ENCODE measurements around the gene VWA5B1. TPM values are rescaled to one million over a fixed set of nuclear protein-coding genes. Genes with fewer than 3 reads are reported as not detected.

Gene VWA5B1
- total and polyA plus RNA-seq, 2 donors (not counting 3 experiments of a cell fraction or from before 2014, with no cell fraction given): not detected

DNA sequence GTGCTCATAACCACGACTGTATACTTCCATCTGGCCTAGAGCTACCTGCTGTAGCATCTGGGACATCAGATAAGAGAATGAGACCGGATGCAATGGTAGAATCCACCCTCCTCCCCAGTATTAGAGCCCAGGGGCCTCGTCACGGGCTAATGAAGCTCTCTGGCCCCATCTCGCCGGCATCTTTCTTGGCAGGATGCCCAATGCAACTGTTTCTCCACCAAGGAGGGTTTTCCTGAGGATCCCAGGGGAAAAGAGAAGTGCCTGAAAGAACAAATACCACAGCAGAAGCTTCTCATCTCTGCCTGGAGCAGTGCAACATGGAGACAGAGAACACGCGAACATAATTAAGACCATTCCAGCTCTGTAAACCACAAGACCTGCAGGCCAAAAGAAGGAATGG, 80.0 kb downstream of the VWA5B1 start:
- FAIRE-seq: no peak
- DNase-seq (ENCODE audit: low read depth, low spot score): no peak
- H3K27me3 ChIP-seq (ENCODE audit: control insufficient read depth in 2 of 2, insufficient read depth in 2 of 2, low read length in 2 of 2): peaks cover 20 to 23% of the 10 kb centered on the region in 2 experiments
- no peak overlapping the region for H3K4me3 ChIP-seq (replicated peaks in 1 of 3; ENCODE audit: insufficient read depth in 1 of 3, low read depth in 1 of 3, low read length in 3 of 3)
- CTCF ChIA-PET: interaction anchor here (1.9 kb wide), 1 partner anchor 9 kb away, joined by 10 read pairs; no protein-coding TSS in a partner anchor
- no peak overlapping the region for H3K27ac ChIP-seq (ENCODE audit: insufficient read depth, low read depth, low read length)
- dilution Hi-C loops (cut with MboI; ENCODE audit: extremely low pct_ligation_motif_present, low sequenced_read_pairs) (no loop called here), intact Hi-C loops (cut with micrococcal nuclease) (loop anchor here (10.0 kb wide), 1 partner anchor 456 kb away; no protein-coding TSS in a partner anchor)
- no peaks in the 10 kb centered on the region for H3K79me2 ChIP-seq (ENCODE audit: control insufficient read depth, insufficient read depth, low read length)
- peaks cover 3% of the 10 kb centered on the region for H4K20me1 ChIP-seq (replicated peaks; ENCODE audit: control insufficient read depth, extremely low read depth, insufficient read depth, low read length)
- no peak overlapping the region for H3K4me2 ChIP-seq (ENCODE audit: insufficient read depth, low read length)
- no TSS peak for BruUV-seq (replicated peaks)
- no peaks in the 10 kb centered on the region for H3K36me3 ChIP-seq (ENCODE audit: control insufficient read depth in 2 of 2, extremely low read depth in 1 of 2, insufficient read depth in 2 of 2, low read length in 2 of 2)
- H3K9me1 ChIP-seq (replicated peaks; ENCODE audit: control insufficient read depth, extremely low read depth, insufficient read depth, low read length): no peaks in the 10 kb centered on the region
- H3K4me1 ChIP-seq (ENCODE audit: control insufficient read depth, extremely low read depth, insufficient read depth, low read length): no peaks in the 10 kb centered on the region
- POLR2A ChIA-PET: no interaction called here
- H3K9ac ChIP-seq (replicated peaks; ENCODE audit: extremely low read depth, insufficient read depth, low read length): no peak overlapping the region
- no peaks in the 10 kb centered on the region for H3K9me3 ChIP-seq (replicated peaks; ENCODE audit: control insufficient read depth, insufficient read depth, low read length)
- TF ChIP-seq POLR2A (IDR thresholded peaks at IDR 0.05; ENCODE audit: low read depth, low read length): no peak
- TF ChIP-seq, protein P1, sequence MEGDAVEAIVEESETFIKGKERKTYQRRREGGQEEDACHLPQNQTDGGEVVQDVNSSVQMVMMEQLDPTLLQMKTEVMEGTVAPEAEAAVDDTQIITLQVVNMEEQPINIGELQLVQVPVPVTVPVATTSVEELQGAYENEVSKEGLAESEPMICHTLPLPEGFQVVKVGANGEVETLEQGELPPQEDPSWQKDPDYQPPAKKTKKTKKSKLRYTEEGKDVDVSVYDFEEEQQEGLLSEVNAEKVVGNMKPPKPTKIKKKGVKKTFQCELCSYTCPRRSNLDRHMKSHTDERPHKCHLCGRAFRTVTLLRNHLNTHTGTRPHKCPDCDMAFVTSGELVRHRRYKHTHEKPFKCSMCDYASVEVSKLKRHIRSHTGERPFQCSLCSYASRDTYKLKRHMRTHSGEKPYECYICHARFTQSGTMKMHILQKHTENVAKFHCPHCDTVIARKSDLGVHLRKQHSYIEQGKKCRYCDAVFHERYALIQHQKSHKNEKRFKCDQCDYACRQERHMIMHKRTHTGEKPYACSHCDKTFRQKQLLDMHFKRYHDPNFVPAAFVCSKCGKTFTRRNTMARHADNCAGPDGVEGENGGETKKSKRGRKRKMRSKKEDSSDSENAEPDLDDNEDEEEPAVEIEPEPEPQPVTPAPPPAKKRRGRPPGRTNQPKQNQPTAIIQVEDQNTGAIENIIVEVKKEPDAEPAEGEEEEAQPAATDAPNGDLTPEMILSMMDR (IDR thresholded peaks at IDR 0.05; ENCODE audit: extremely low read depth in 1 of 2, insufficient read depth in 1 of 2, low read depth in 1 of 2, low read length in 2 of 2): no peak
- TF ChIP-seq EZH2 (IDR thresholded peaks at IDR 0.05; ENCODE audit: borderline replicate concordance, low read depth, low read length, severe bottlenecking): no peak
- TF ChIP-seq, protein P2, sequence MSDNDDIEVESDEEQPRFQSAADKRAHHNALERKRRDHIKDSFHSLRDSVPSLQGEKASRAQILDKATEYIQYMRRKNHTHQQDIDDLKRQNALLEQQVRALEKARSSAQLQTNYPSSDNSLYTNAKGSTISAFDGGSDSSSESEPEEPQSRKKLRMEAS (IDR thresholded peaks at IDR 0.05; ENCODE audit: insufficient read depth, insufficient read length): no peak
- no peak for TF ChIP-seq FOS (IDR thresholded peaks at IDR 0.05; ENCODE audit: borderline replicate concordance, insufficient read depth, low read length)
- no peak for TF ChIP-seq GATA2 (IDR thresholded peaks at IDR 0.05; ENCODE audit: insufficient read depth, insufficient read length, low read depth, low read length)
- TF ChIP-seq POLR2AphosphoS5 (IDR thresholded peaks at IDR 0.05; ENCODE audit: insufficient read depth, low read depth, low read length): no peak
- TF ChIP-seq MYC (IDR thresholded peaks at IDR 0.05; ENCODE audit: low read depth, low read length): no peak
- no peak overlapping the region for H2AFZ ChIP-seq (ENCODE audit: low read depth, low read length)
